IPS-18c (cell line): ENCODE measurements around the gene TAF3.
"Not testable (repeated sequence)": the region's sequence is repeated elsewhere in the genome, so short reads cannot be mapped to it uniquely, and the experiment has no call there.

ENCODE experiments used
- H3K4me3 ChIP-seq: 2 replicates; pipeline ENCODE4 v1.7.0; 2013; ENCODE audit warnings: low read depth, mild to moderate bottlenecking, low read length, moderate library complexity; ENCODE audit not compliant: insufficient read depth
- H3K9me3 ChIP-seq: one replicate; pipeline ENCODE4 v1.6.1; 2013; ENCODE audit warnings: mild to moderate bottlenecking, low read length, moderate library complexity; ENCODE audit not compliant: control insufficient read depth, insufficient read depth

TAF3 gene, protein sequence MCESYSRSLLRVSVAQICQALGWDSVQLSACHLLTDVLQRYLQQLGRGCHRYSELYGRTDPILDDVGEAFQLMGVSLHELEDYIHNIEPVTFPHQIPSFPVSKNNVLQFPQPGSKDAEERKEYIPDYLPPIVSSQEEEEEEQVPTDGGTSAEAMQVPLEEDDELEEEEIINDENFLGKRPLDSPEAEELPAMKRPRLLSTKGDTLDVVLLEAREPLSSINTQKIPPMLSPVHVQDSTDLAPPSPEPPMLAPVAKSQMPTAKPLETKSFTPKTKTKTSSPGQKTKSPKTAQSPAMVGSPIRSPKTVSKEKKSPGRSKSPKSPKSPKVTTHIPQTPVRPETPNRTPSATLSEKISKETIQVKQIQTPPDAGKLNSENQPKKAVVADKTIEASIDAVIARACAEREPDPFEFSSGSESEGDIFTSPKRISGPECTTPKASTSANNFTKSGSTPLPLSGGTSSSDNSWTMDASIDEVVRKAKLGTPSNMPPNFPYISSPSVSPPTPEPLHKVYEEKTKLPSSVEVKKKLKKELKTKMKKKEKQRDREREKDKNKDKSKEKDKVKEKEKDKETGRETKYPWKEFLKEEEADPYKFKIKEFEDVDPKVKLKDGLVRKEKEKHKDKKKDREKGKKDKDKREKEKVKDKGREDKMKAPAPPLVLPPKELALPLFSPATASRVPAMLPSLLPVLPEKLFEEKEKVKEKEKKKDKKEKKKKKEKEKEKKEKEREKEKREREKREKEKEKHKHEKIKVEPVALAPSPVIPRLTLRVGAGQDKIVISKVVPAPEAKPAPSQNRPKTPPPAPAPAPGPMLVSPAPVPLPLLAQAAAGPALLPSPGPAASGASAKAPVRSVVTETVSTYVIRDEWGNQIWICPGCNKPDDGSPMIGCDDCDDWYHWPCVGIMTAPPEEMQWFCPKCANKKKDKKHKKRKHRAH

DNA sequence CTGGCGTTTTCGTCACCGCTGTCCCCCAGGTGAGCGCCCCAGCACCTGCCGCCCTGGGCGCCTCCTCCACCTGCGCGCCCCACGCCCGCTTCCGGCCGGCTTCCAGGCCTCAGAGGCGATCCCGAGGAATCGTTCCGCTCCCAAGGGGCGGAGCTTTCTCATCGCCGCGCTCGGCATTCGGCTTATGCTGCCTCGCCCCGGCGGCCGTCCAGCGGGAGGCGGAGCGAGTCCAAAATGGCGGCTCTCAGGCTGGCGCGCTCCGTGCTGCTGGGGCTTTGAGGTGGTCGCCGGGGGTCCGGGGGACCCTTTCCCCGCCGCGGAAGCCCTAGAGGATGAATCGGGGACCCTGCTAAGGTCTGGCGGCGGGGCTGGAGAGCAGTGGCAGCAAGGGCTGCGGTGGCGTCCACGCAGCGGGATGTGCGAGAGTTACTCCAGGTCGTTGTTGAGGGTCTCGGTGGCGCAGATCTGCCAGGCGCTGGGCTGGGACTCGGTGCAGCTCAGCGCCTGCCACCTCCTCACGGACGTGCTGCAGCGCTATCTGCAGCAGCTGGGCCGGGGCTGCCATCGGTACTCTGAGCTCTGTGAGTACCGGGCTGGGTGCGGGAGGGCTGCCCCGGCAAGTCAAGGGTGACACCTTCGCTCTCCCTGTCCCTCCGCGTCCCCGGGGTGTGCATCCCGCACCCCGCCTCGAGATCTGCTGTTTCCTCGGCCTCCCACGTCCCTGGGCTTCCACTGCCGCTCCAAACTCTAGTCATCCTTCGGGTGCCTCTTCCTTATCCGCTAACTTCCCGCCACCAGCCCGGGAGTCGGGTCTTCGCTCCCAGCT lies at the start of gene TAF3:
Gene TAF3 (plus strand): TSS at position 211 of the 826 bp plus-strand sequence. CDS start 205 bp downstream, at position 416.
- Histone ChIP-seq H3K4me3 (peak within 1 kb of the TSS; percentile 97), H3K9me3 (no peaks in the 10 kb centered on the region)

DNA sequence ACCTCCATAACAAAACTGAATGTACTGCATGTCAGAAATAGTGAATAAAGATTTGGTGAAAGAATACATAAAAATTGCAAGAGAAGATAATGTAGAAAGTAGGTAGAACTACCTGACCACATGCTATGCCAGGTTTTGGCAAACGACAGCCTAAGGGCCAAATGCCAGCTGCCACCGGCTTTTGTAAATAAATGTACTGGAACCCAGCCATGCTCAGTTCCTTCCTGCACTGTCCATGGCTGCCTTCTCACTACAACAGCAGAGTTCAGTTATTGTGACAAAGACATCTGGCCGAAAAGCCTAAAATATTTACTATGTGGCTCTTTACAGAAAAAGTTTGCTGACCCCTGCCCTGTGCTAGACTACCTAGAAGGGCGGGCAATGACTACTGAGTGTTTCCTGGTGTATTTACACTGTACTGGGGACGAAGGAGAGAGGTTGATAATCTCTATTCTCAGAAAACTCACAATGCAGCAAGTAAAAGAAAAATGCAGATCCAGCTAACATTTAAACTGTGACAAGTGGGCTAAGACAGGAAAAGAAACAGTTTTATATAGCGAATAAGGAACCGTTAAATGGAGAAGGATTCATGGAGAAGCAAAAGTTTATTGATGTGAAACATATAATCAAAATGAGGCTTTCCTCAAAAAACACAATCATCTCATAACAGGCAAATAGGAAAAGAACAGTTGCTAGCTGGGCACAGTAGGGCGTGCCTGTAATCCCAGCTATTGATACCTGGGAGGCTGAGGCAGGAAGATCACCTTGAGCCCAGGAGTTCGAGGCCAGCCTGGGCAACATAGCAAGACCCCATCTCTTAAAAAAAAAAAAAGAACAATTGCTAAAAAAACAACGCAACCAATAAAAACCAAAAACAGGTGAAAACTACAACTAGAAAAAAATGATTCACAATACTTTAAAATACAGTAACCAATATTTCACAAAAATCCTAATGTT lies 44.2 kb upstream of the TAF3 start:
- H3K4me3 ChIP-seq, result no peak overlapping the region
- H3K9me3 ChIP-seq, result no peaks in the 10 kb centered on the region

DNA sequence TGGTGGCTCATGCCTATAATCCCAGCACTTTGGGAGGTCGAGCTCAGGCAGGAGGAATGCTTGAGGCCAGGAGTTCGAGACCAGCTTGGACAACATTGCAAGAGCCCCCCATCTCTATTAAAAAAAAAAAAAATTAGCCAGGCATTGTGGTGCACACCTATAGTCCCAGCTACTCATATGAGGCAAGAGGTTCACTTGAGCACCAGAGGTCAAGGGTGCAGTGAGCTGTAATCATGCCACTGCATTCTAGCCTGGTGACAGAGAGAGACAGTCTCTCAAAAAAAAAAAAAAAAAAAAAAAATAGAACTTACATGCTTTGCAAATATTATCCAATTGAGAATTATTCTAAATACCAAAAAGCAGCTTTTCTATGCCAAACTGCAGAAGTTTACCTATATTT lies 41.5 kb upstream of the TAF3 start:
- no peak overlapping the region for H3K4me3 ChIP-seq

DNA sequence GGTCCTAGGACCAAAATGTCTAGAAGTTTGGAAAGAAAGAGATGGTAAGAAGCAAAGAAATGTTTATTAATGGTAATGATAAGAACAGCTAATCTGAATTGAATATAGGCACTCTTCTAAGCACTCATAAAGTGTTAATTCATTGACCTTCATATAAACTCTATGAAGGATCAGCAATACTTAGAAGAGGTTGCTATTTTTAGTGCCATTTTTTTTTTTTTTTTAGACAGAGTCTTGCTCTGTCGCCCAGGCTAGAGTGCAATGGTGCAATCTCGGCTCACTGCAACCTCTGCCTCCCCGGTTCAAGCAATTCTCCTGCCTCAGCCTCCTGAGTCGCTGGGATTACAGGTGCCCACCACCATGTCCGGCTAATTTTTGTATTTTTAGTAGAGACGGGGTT lies 36.1 kb upstream of the TAF3 start:
- not testable (repeated sequence) for H3K9me3 ChIP-seq, H3K4me3 ChIP-seq

More for the DNA sequence above, 41.5 kb upstream of the TAF3 start:
- H3K9me3 ChIP-seq, result no peaks in the 10 kb centered on the region

DNA sequence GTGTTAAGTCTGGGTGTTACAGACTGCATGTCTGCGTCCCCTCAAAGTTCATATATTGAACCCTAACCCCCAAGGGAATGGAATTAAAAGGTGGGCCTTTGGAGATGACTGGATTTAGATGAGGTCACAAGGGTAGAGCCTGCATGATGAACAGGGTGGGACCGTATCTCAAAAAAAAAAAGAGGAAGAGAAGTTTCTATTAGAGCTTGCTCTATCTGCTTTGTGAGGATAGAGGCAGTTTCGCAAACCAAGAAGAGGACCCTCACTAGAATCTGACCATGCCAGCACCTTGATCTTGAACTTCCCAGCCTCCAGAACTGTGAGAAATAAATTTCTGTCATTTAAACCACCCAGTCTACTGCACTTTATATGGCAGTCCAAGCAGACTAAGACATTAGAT lies 31.9 kb upstream of the TAF3 start:
- no peaks in the 10 kb centered on the region for H3K9me3 ChIP-seq
- H3K4me3 ChIP-seq, result peak overlapping the region; percentile 99; the same call in 1 of the 2 replicates

DNA sequence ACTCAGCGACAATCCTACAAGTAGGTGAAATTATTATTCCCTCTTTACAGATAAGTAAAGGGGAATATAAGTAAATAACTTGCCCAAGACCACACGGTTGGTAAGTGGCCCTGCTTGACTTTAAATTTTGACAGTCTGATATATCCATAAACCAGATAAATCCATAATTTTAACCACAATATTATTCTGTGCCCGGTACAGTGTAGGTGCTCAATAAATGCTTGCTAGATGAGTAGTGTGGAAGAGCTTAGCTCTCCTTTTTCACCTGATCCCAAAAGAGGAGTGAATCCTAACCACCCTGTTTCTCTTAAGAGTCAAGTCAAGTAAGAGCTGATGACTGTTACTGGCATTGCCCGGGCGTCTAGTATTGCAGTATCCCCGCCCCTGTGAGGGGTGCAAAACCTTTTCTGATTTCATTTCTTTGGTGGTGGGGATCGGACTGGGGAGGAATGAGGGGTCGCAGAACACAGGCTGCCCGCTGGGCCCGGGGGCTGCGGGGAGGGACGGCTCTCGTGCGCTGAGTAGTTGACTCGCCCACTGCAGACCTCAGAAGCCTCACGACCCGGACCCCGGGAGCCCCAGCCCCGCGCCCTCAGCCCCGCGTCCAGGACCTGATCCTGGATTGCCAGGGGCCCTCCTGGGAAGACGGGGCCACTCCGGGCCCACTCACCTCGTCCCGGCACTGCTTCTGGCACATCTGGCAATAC lies 31.0 kb upstream of the TAF3 start:
- Histone ChIP-seq H3K4me3 (peak overlapping the region; percentile 99), H3K9me3 (no peaks in the 10 kb centered on the region)

DNA sequence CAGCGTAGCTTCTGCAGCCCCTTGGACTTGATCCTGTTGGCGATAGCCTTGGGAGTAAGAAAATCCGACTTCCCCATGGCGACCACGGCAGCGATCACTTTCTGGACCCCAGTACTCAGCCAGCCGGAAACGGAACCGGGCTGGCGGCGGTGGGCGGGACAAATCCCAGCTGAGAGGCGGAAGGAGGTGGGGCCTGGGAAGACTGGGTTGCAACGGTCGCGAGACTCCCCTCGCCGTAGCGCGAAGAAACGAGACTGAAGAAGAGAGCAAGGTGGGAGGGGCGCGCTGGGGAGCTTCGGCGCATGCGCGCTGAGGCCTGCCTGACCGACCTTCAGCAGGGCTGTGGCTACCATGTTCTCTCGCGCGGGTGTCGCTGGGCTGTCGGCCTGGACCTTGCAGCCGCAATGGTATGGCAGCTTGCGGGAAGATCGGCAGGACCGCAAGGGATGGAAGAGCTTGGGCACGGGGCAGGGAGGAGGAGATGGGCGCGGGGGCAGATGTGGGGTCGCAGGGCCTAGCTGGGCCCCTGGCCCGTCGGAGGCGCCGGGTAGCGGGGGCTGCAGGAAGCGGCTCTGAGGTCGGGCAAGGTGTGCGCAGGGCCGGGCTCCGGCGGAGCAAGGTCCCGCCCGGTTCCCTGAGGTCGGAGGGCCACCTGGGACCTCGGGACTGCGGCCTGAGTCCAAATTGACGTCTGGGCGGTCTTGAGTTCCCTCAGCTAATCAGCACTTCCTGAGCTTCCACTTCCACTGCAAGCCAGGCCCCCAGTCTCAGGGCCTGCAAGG lies 30.3 kb upstream of the TAF3 start, which contains the start of the genes ATP5F1C and KIN:
Gene ATP5F1C (plus strand): TSS at position 321 of the 782 bp plus-strand sequence. CDS start 31 bp downstream, at position 352.
Gene KIN (minus strand): TSS at position 137 of the 782 bp plus-strand sequence. CDS start 60 bp downstream, at position 77.
- H3K4me3 ChIP-seq, result peak within 1 kb of the TSS; percentile 99
- H3K9me3 ChIP-seq, result no peaks in the 10 kb centered on the region

DNA sequence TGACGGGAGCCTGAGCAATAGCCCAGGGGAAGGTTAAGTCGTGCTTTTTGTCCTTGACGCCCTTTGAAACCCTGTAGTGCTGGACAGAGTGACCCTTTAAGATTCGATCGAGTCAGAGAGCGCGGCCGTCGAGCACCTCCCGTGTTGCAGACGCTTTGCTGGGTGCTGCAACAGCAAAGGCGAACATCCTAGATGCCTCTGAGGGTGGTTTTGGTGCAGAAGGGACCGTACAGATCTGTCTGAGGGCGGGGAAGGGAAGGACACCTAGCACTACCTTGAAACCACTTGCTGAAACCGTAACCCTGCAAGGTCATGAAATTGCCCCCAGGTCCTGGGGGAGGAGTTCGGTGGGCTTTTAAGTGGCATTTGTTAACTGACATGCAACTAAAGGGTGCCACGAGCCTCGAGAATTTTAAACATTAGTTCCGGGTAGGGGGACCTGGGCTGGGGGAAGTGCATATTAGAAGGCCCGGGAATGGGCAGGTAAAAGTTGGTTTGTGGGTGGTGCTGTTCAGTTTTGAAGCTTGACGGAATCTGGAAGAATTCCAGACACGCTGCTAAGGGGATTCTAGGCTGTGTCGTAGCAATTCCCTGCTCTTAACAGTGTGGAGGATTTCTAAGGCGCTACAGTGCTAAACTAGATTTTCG lies 29.5 kb upstream of the TAF3 start:
- Histone ChIP-seq H3K4me3 (peak overlapping the region; percentile 99), H3K9me3 (no peaks in the 10 kb centered on the region)

DNA sequence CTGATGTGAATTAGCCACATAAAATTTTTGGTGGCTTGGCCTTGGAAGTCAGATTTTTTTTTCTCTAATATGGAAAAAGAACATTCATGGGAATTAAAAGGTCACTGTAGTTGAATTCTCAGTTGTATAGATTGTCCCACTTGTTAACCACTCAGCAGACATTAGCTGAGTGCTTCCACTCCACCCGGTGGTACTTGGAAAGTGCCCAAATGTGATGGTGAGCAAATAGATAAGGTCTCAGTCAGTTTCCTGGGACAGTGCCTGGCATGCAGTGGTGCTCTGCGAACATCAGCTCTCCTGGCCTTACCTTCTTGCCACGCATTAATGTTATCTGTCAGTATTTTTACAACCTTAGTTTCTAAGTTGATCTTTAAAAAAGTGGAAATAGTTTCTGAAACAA lies 28.9 kb upstream of the TAF3 start:
- Histone ChIP-seq H3K4me3 (peak overlapping the region; percentile 99; the same call in 1 of the 2 replicates), H3K9me3 (no peaks in the 10 kb centered on the region)

DNA sequence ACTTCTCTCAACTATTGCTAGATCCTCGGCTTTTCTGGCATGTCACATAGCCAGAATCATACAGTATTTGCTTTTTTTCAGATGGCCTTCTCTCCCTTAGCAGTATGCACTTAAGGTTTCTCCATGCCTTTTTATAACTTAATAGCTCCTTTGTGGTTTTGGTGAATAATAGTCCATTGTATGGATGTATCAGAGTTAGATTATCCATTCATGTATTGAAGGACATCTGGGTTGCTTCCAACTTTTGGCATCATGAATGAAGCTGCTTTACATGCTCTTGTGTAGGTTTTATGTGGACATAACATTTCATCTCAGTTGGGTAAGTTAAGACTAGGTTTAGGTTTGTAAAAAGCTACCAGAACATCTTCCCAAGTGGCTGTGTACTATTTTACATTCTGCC lies 25.8 kb upstream of the TAF3 start:
- Histone ChIP-seq H3K9me3 (no peaks in the 10 kb centered on the region), H3K4me3 (no peak overlapping the region)

DNA sequence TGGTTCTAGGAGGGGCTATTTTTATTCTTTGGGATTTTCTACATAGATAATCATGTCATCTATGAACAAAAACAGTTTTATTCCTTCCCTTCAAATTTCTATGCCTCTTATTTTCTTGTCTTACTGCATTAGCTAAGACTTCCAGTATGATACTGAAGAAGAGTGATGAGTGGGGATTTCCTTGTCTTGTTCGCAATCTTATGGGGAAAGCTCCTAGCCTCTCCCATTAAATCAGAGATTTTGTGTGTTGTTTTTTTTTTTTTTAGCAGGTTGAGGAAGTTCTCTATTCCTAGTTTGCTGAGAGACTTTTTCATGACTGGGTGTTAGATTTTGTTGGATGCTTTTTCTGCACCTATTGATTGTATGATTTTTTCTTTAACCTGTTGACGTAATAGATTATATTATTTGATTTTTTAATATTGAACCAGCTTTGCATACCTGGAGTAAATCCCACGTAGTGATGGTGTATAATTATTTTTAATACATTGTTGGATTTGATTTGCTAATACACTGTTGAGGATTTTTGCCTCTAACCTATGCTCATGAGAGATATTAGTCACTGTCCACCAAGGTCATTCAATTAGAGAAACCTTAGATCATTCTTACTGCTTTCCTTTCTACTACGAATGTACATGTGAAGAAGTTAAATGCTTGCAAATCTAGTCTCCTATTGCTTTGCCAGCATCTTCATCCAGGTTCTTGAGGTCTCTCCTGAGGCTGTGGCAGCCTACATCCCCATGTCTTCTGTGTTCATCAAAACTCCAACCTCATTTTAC lies 23.9 kb upstream of the TAF3 start:
- no peaks in the 10 kb centered on the region for H3K9me3 ChIP-seq
- no peak overlapping the region for H3K4me3 ChIP-seq

DNA sequence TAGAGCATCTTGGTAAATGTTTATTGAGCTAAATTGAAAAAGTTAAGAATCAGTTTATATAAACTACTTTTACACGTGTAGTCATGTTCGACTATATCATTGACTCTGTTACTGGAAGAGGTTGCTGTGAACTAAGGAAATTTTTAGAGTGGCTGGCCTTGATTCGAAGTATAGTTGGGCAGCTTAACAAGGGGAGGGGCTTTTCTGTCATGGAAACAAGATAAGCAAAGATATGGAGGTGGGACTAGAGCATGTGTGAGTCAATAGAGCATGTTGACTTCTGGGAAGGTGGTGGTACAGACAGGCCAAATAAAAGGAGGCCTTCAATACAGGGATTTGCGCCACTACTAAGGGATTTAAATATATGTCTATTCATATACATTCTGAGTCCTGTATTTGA lies 22.7 kb upstream of the TAF3 start:
- no peak overlapping the region for H3K4me3 ChIP-seq

DNA sequence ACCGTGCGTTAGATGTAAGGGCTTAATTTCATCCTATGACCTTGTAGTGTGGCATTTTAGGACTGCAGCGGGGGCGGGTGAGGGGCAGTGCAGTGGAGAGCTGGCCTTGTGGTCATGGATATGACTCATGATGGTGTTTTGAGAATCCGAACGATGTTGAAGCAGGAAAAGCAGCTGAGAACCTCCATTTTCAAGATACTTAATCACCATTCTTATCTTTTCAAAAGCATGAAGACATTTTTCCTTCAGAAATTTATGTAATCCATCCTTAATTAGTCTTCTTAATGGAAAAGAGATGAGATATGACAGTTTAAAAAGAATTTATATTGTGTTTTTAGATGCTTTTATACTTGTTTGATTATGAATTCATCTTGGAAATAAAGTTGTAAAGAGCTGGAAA lies 20.7 kb upstream of the TAF3 start:
- H3K9me3 ChIP-seq, result no peaks in the 10 kb centered on the region

More for the DNA sequence above, 22.7 kb upstream of the TAF3 start:
- no peaks in the 10 kb centered on the region for H3K9me3 ChIP-seq

DNA sequence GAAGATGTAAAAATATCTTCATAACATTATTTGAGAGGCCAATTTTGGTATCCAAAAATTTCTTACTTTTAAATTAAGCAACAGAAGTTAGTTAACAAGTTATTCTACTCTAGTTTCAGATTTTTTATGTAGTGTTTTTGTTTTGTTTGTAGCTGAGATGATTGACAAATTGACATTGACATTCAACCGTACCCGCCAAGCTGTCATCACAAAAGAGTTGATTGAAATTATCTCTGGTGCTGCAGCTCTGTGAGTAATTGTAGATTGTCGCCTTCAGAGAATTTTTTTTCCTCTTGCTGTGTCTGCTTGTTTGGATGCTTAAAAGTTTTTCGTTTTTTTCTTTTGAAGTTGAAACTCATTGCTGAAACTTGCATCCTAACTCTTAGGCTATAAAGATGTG lies 15.7 kb upstream of the TAF3 start:
- Histone ChIP-seq H3K9me3 (no peaks in the 10 kb centered on the region), H3K4me3 (no peak overlapping the region)

More for the DNA sequence above, 20.7 kb upstream of the TAF3 start:
- H3K4me3 ChIP-seq, result no peak overlapping the region
